GM19455 (cell line): ENCODE data around the gene S100A13.
"Not testable (repeated sequence)": the region's sequence is repeated elsewhere in the genome, so short reads cannot be mapped to it uniquely, and the experiment has no call there.

Experiments
- ATAC-seq: cut with Tn5 transposase; IDR thresholded peaks from one replicate; pipeline ENCODE4 v1.9.1; 2021; ENCODE audit not compliant: unreplicated experiment

The S100A13 gene

GRCh38 chr1:153575081-153575491 lies 52.2 kb downstream of the S100A13 start:
- ATAC-seq, result not testable (repeated sequence)

GRCh38 chr1:153573351-153573750 lies 54.0 kb downstream of the S100A13 start:
- ATAC-seq, result no peak

- peak; percentile 55 for ATAC-seq
Observed at GRCh38 chr1:153572569-153573015, 54.7 kb downstream of the S100A13 start.

- no peak for ATAC-seq
Observed at GRCh38 chr1:153571706-153572105, 55.6 kb downstream of the S100A13 start.

GRCh38 chr1:153570874-153571273 lies 56.4 kb downstream of the S100A13 start:
- ATAC-seq, result no peak

- ATAC-seq, result no peak
Observed at GRCh38 chr1:153569465-153569864, 57.8 kb downstream of the S100A13 start.
